SW 1271 (cell line): ENCODE results near the gene DIAPH1.

Source experiments
- DNase-seq, 2 experiments: peaks; one replicate each; lab custom pipeline; 2025; lab: John Stamatoyannopoulos, UW

DIAPH1 gene

GRCh38 chr5:141484310-141484640, 134.5 kb downstream of the DIAPH1 start:
- no peak for DNase-seq

- no peak for DNase-seq
Measured at GRCh38 chr5:141483902-141484301, 134.9 kb downstream of the DIAPH1 start.

GRCh38 chr5:141479776-141480175, 139.0 kb downstream of the DIAPH1 start:
- no peak for DNase-seq

GRCh38 chr5:141478321-141478945, 140.4 kb downstream of the DIAPH1 start:
- no peak for DNase-seq

- DNase-seq: no peak
Measured at GRCh38 chr5:141477815-141478214, 141.0 kb downstream of the DIAPH1 start.

- DNase-seq: no peak
Measured at GRCh38 chr5:141477044-141477575, 141.7 kb downstream of the DIAPH1 start.

- peak in 1 of 2 experiments; percentile 70 for DNase-seq
Measured at GRCh38 chr5:141476132-141476911, 142.5 kb downstream of the DIAPH1 start.

GRCh38 chr5:141475625-141476131, 143.1 kb downstream of the DIAPH1 start, which contains the start of gene PCDHGC3:
TSS of gene PCDHGC3 (plus strand) at chr5:141475966. CDS start at chr5:141476117, 151 bp downstream.
- DNase-seq: peak; percentile 92 to 97

GRCh38 chr5:141465351-141465750, 153.4 kb downstream of the DIAPH1 start:
- DNase-seq: no peak
